H1 (cell line): ENCODE data around the gene UNC79. TPM values are rescaled to one million over a fixed set of nuclear protein-coding genes. Genes with fewer than 3 reads are reported as not detected.

ENCODE experiments used
- CTCF ChIA-PET: fragments of 300-600 bp; sonication (Branson Sonifier 250); formaldehyde crosslinking; loops from one replicate; lab custom pipeline; 2021; ENCODE audit not compliant: partially characterized antibody; lab: Charles Lee
- POLR2A ChIA-PET: fragments of 300-600 bp; sonication (Branson Sonifier 250); formaldehyde crosslinking; loops from one replicate; lab custom pipeline; 2021; ENCODE audit warnings: inconsistent platforms; ENCODE audit not compliant: partially characterized antibody; lab: Charles Lee
- DNase-seq, 2 experiments: peaks; one replicate each; pipeline versions ENCODE4 v3.0.0 to v3.0.0-alpha.2; 2010 to 2022; ENCODE audit warnings: low spot score in 2 of 2, low read depth in 1 of 2, mixed read lengths in 1 of 2
- FAIRE-seq: peaks from 2 replicates; lab custom pipeline; 2011; peaks lifted over from hg19 to GRCh38; lab: Jason Lieb, UNC
- H2AFZ ChIP-seq: 2 replicates; pipeline ENCODE4 v1.8.1; 2012; ENCODE audit warnings: low read length, inconsistent platforms
- H2AK5ac ChIP-seq: 2 replicates; pipeline ENCODE4 v1.6.1; 2013; ENCODE audit warnings: low read depth, low read length
- H2BK120ac ChIP-seq: replicated peaks from 2 replicates; pipeline ENCODE3; 2013; ENCODE audit warnings: low read depth, low read length, inconsistent platforms
- H2BK12ac ChIP-seq: 2 replicates; pipeline ENCODE4 v1.6.1; 2013; ENCODE audit warnings: low read depth, low read length
- H2BK15ac ChIP-seq: 2 replicates; pipeline ENCODE4 v1.6.1; 2013; ENCODE audit warnings: low read length
- H2BK20ac ChIP-seq: 2 replicates; pipeline ENCODE4 v1.6.1; 2013; ENCODE audit warnings: low read length
- H2BK5ac ChIP-seq: 2 replicates; pipeline ENCODE4 v1.6.1; 2013; ENCODE audit warnings: low read depth, low read length
- H3K14ac ChIP-seq: 2 replicates; pipeline ENCODE4 v1.6.1; 2013; ENCODE audit warnings: inconsistent platforms; ENCODE audit not compliant: insufficient read length
- H3K18ac ChIP-seq: 2 replicates; pipeline ENCODE4 v1.6.1; 2013; ENCODE audit warnings: low read length; ENCODE audit errors: extremely low read depth
- H3K23ac ChIP-seq: 2 replicates; pipeline ENCODE4 v1.6.1; 2013; ENCODE audit warnings: inconsistent platforms; ENCODE audit not compliant: insufficient read length
- H3K23me2 ChIP-seq: 2 replicates; pipeline ENCODE4 v1.6.1; 2013; ENCODE audit warnings: low read depth, low read length
- H3K27ac ChIP-seq: 2 replicates; pipeline ENCODE4 v1.6.1; 2011; ENCODE audit warnings: low read depth, low read length, inconsistent platforms
- H3K27me3 ChIP-seq, 4 experiments: replicated peaks in 1 of 4; 1 replicate in 1 of 4; 2 replicates in 3 of 4; pipeline versions ENCODE4 v1.6.1 to v1.8.1; 2011 to 2013; ENCODE audit warnings: low read length in 3 of 4, mild to moderate bottlenecking in 3 of 4, inconsistent platforms in 2 of 4, mixed read lengths in 2 of 4, moderate library complexity in 1 of 4; ENCODE audit not compliant: control insufficient read depth in 3 of 4, insufficient read depth in 3 of 4; ENCODE audit errors: extremely low read depth in 1 of 4
- H3K36me3 ChIP-seq, 4 experiments: 2 replicates each; pipeline versions ENCODE4 v1.6.1 to v1.8.1; 2011 to 2013; ENCODE audit warnings: mild to moderate bottlenecking in 4 of 4, low read length in 3 of 4, moderate library complexity in 2 of 4, control low read depth in 1 of 4, inconsistent platforms in 1 of 4; ENCODE audit not compliant: insufficient read depth in 4 of 4, control insufficient read depth in 2 of 4
- H3K4ac ChIP-seq: replicated peaks from 2 replicates; pipeline ENCODE3; 2013; ENCODE audit warnings: low read length, low read depth, mixed read lengths, inconsistent platforms; ENCODE audit not compliant: insufficient read length
- H3K4me1 ChIP-seq, 4 experiments: replicated peaks in 1 of 4; 1 replicate in 1 of 4; 2 replicates in 3 of 4; pipeline versions ENCODE4 v1.6.1 to v1.8.1; 2011 to 2013; ENCODE audit warnings: low read length in 3 of 4, inconsistent platforms in 2 of 4, mixed read lengths in 1 of 4; ENCODE audit not compliant: insufficient read depth in 4 of 4, control insufficient read depth in 3 of 4
- H3K4me2 ChIP-seq, 2 experiments: 2 replicates each; pipeline versions ENCODE4 v1.6.1 to v1.8.1; 2011 to 2013; ENCODE audit warnings: low read depth in 2 of 2, low read length in 2 of 2, control low read depth in 1 of 2, inconsistent platforms in 1 of 2, mild to moderate bottlenecking in 1 of 2; ENCODE audit not compliant: insufficient read depth in 1 of 2
- H3K4me3 ChIP-seq, 4 experiments: fragments of 200-600, 300-600 bp in 1 of 4; sonication (generic), shearing (Covaris generic), sonication (Bioruptor Twin) in 1 of 4; 2 replicates each; pipeline versions ENCODE4 v1.5.1 to v1.8.1; 2011 to 2016; ENCODE audit warnings: low read length in 4 of 4, low read depth in 3 of 4, control low read depth in 2 of 4, inconsistent platforms in 2 of 4, mild to moderate bottlenecking in 2 of 4, mixed read lengths in 1 of 4, moderate library complexity in 1 of 4; ENCODE audit not compliant: insufficient read depth in 2 of 4; ENCODE audit errors: extremely low read depth in 1 of 4
- H3K56ac ChIP-seq: replicated peaks from 2 replicates; pipeline ENCODE3; 2013; ENCODE audit warnings: low read depth, mild to moderate bottlenecking, mixed read lengths, low read length, inconsistent platforms; ENCODE audit not compliant: insufficient read length
- H3K79me1 ChIP-seq: 2 replicates; pipeline ENCODE4 v1.6.1; 2013; ENCODE audit warnings: low read depth, low read length, control low read depth
- H3K79me2 ChIP-seq, 2 experiments: 2 replicates each; pipeline versions ENCODE4 v1.6.1 to v1.8.1; 2012 to 2013; ENCODE audit warnings: low read length in 2 of 2, mild to moderate bottlenecking in 2 of 2, inconsistent platforms in 1 of 2; ENCODE audit not compliant: insufficient read depth in 2 of 2, control insufficient read depth in 1 of 2
- H3K9ac ChIP-seq, 4 experiments: replicated peaks in 1 of 4; 1 replicate in 1 of 4; 2 replicates in 3 of 4; pipeline versions ENCODE4 v1.6.1 to v1.8.1; 2011 to 2013; ENCODE audit warnings: low read depth in 3 of 4, low read length in 3 of 4, control low read depth in 2 of 4, mild to moderate bottlenecking in 2 of 4, moderate library complexity in 2 of 4, inconsistent platforms in 1 of 4; ENCODE audit errors: extremely low read depth in 1 of 4
- H3K9me3 ChIP-seq, 2 experiments: 2 replicates each; pipeline versions ENCODE4 v1.6.1 to v1.8.1; 2012 to 2013; ENCODE audit warnings: mild to moderate bottlenecking in 2 of 2, moderate library complexity in 2 of 2, control low read depth in 1 of 2, inconsistent platforms in 1 of 2, low read depth in 1 of 2, low read length in 1 of 2, mixed read lengths in 1 of 2; ENCODE audit not compliant: insufficient read depth in 2 of 2
- H4K20me1 ChIP-seq, 2 experiments: replicated peaks in 1 of 2; 2 replicates each; pipeline versions ENCODE3 to v1.8.1; 2011 to 2013; ENCODE audit warnings: inconsistent platforms in 2 of 2, low read length in 2 of 2, mild to moderate bottlenecking in 1 of 2; ENCODE audit not compliant: insufficient read depth in 2 of 2, control insufficient read depth in 1 of 2
- H4K5ac ChIP-seq: 2 replicates; pipeline ENCODE4 v1.6.1; 2013; ENCODE audit warnings: low read length, low read depth, mixed read lengths, inconsistent platforms; ENCODE audit not compliant: insufficient read length
- H4K8ac ChIP-seq: 2 replicates; pipeline ENCODE4 v1.8.0; 2013; ENCODE audit warnings: mild to moderate bottlenecking, moderate library complexity, low read length, inconsistent platforms; ENCODE audit not compliant: insufficient read depth; ENCODE audit errors: extremely low read depth
- H4K91ac ChIP-seq: replicated peaks from 2 replicates; pipeline ENCODE3; 2013; ENCODE audit warnings: low read length, mixed read lengths, inconsistent platforms; ENCODE audit not compliant: insufficient read length
- CREB1 ChIP-seq: IDR thresholded peaks from 2 replicates; pipeline ENCODE4 v1.6.1; 2012; ENCODE audit warnings: inconsistent platforms
- CTBP2 ChIP-seq: IDR thresholded peaks from 2 replicates; pipeline ENCODE4 v1.7.0; 2011; ENCODE audit warnings: borderline replicate concordance, mild to moderate bottlenecking, moderate library complexity, mixed read lengths, low read length; ENCODE audit not compliant: insufficient read depth, insufficient read length
- EGR1 ChIP-seq: IDR thresholded peaks from 2 replicates; pipeline ENCODE4 v1.6.1; 2011; ENCODE audit warnings: low read depth, low read length, borderline replicate concordance
- GTF2F1 ChIP-seq: IDR thresholded peaks from 2 replicates; pipeline ENCODE4 v1.6.1; 2012; ENCODE audit warnings: low read depth, low read length, improper control_type of control experiment, borderline replicate concordance
- HDAC2 ChIP-seq, 2 experiments: fragments of 300-600 bp in 1 of 2; sonication (generic) in 1 of 2; IDR thresholded peaks; 2 replicates each; pipeline ENCODE4 v1.6.1; 2011 to 2012; ENCODE audit warnings: low read depth in 2 of 2, low read length in 2 of 2, mild to moderate bottlenecking in 2 of 2, moderate library complexity in 2 of 2, borderline replicate concordance in 1 of 2, inconsistent platforms in 1 of 2
- JUN ChIP-seq: IDR thresholded peaks from 2 replicates; pipeline ENCODE4 v1.6.1; 2011; ENCODE audit warnings: low read depth, mild to moderate bottlenecking, improper control_type of control experiment, low read length
- JUND ChIP-seq: IDR thresholded peaks from 2 replicates; pipeline ENCODE4 v1.6.1; 2011; ENCODE audit warnings: mild to moderate bottlenecking, improper control_type of control experiment, low read length
- PHF8 ChIP-seq: fragments of 200-600 bp; sonication (generic); conservative IDR thresholded peaks from 2 replicates; pipeline ENCODE4 v1.7.1; 2012; ENCODE audit warnings: low read depth, mild to moderate bottlenecking, inconsistent platforms, low read length, moderate library complexity
- POLR2A ChIP-seq, 2 experiments: IDR thresholded peaks; 1 replicate in 1 of 2; 2 replicates in 1 of 2; pipeline ENCODE4 v1.6.1; 2011; ENCODE audit warnings: low read depth in 2 of 2, low read length in 2 of 2, mild to moderate bottlenecking in 2 of 2; ENCODE audit errors: control extremely low read depth in 1 of 2
- RFX5 ChIP-seq: IDR thresholded peaks from 2 replicates; pipeline ENCODE4 v1.6.1; 2011; ENCODE audit warnings: low read depth, low read length, improper control_type of control experiment, borderline replicate concordance
- SIN3A ChIP-seq, 2 experiments: IDR thresholded peaks in 1 of 2; conservative IDR thresholded peaks in 1 of 2; 2 replicates each; pipeline ENCODE4 v1.6.1; 2011 to 2012; ENCODE audit warnings: low read length in 2 of 2, improper control_type of control experiment in 1 of 2, low read depth in 1 of 2, mild to moderate bottlenecking in 1 of 2
- SP2 ChIP-seq: IDR thresholded peaks from 2 replicates; pipeline ENCODE4 v1.6.1; 2012; ENCODE audit warnings: mild to moderate bottlenecking, low read length, inconsistent platforms
- TCF12 ChIP-seq: IDR thresholded peaks from 2 replicates; pipeline ENCODE4 v1.6.1; 2011; ENCODE audit warnings: low read depth, mild to moderate bottlenecking, low read length
- WGBS, 2 experiments: shearing (Covaris generic) in 1 of 2; methylation state at CpG; one replicate each; pipeline versions ENCODE4 v1.1.6 to v1.1.7; 2013 to 2015; ENCODE audit warnings: low lambda C conversion rate in 2 of 2, mixed read lengths in 2 of 2, inconsistent platforms in 1 of 2, low coverage in 1 of 2, missing lambda C conversion rate in 1 of 2; ENCODE audit not compliant: insufficient replicate concordance in 2 of 2, insufficient coverage in 1 of 2, insufficient read length in 1 of 2; ENCODE audit errors: extremely low coverage in 1 of 2, missing lambda C conversion rate in 1 of 2; 5-methylcytosine and 5-hydroxymethylcytosine counted together
- polyA plus RNA-seq, 7 experiments: library from polyadenylated mRNA; depleted of rRNA in 3 of 7; stranded (reverse) in 5 of 7; unstranded in 2 of 7; fragments of >200 nt in 5 of 7; fragments of 200-250 nt in 2 of 7; gene quantifications; 1 replicate in 5 of 7; 2 replicates in 1 of 7; 4 replicates in 1 of 7; pipeline versions ENCODE4 v1.2.1 to v1.2.3, GENCODE V29; 2011 to 2013; ENCODE audit warnings: missing spikeins in 2 of 7, mixed read lengths in 2 of 7
- total RNA-seq: library from RNA; stranded (reverse); fragmentation: NEBNext Ultra II Directional; extraction: Animal tissue kit (Norgen Biotek cat#: 25700); gene quantifications from 2 replicates; pipeline ENCODE4 v1.2.1, GENCODE V29; 2021

Gene UNC79
- total and polyA plus RNA-seq, 2 of the 8 experiments (the other 6 are each of a cell fraction or from before 2014, with no cell fraction given) = 1.8 to 2.3 TPM

- H2AK5ac ChIP-seq = no peak overlapping the region
- H3K18ac ChIP-seq = no peak overlapping the region
- 91% methylated on average over 25 of the region's 26 CpGs; no CpG with 5 or more reads in 1 of the 2 experiments for WGBS, 2 experiments
- H4K91ac ChIP-seq = no peak overlapping the region
- peaks cover 7% of the 10 kb centered on the region; the same call in 1 of the 2 replicates for H3K23me2 ChIP-seq
- H4K20me1 ChIP-seq = peaks cover 0 to 3% of the 10 kb centered on the region in 2 experiments
- H3K36me3 ChIP-seq = no peaks in the 10 kb centered on the region
- DNase-seq (no peak), FAIRE-seq (no peak)
- H2BK20ac ChIP-seq = no peak overlapping the region
- H3K27me3 ChIP-seq = no peaks in the 10 kb centered on the region
- no peak overlapping the region for H3K23ac ChIP-seq
- no peak overlapping the region for H3K4me2 ChIP-seq
- H3K4me1 ChIP-seq = peaks cover 0 to 15% (median 6%) of the 10 kb centered on the region in 4 experiments; a peak in 4 of 7 replicates
- H3K4ac ChIP-seq = no peak overlapping the region
- no peak overlapping the region for H3K56ac ChIP-seq
- no peak overlapping the region for H2BK5ac ChIP-seq
- H2BK12ac ChIP-seq = no peak overlapping the region
- no peak overlapping the region for H2BK120ac ChIP-seq
- CTCF ChIA-PET = interaction anchor here (0.7 to 1.6 kb wide), 6 partner anchors 11 to 197 kb away, joined by 3 to 4 read pairs (median 3); no protein-coding TSS in a partner anchor
- H3K9me3 ChIP-seq = no peaks in the 10 kb centered on the region
- H3K9ac ChIP-seq = no peak overlapping the region
- no peak overlapping the region for H3K14ac ChIP-seq
- no peak overlapping the region for H3K27ac ChIP-seq
- no peaks in the 10 kb centered on the region for H3K79me2 ChIP-seq
- POLR2A ChIA-PET = no interaction called here
- no peak overlapping the region; the same call in 1 of the 2 replicates for H2AFZ ChIP-seq
- H4K8ac ChIP-seq = no peak overlapping the region
- H3K79me1 ChIP-seq = no peaks in the 10 kb centered on the region
- H2BK15ac ChIP-seq = no peak overlapping the region
- no peak overlapping the region for H4K5ac ChIP-seq
- no peak overlapping the region for H3K4me3 ChIP-seq
- TF ChIP-seq SIN3A (conservative IDR thresholded peaks at IDR 0.05 in 1 of 2, IDR thresholded peaks at IDR 0.05 in 1 of 2; ENCODE audit: low read depth in 1 of 2, low read length in 2 of 2) (no peak), GTF2F1 (no peak), JUND (no peak), POLR2A (IDR thresholded peaks at IDR 0.05; ENCODE audit: control extremely low read depth in 1 of 2, low read depth in 2 of 2, low read length in 2 of 2) (no peak), RFX5 (no peak), JUN (no peak), CREB1 (no peak), EGR1 (no peak), TCF12 (no peak), PHF8 (no peak), SP2 (no peak), HDAC2 (IDR thresholded peaks at IDR 0.05; ENCODE audit: borderline replicate concordance in 1 of 2, low read depth in 2 of 2, low read length in 2 of 2) (no peak), CTBP2 (no peak)
These were observed 312.7 kb downstream of the UNC79 start for GRCh38 chr14:93743270-93744060.
